ENCODE data around the gene PLAAT1.

PLAAT1 gene

GRCh38 chr3:193236599-193236998 lies 4.4 kb upstream of the PLAAT1 start:
- Histone ChIP-seq H3K27me3 (ENCODE audit: insufficient read depth, poor library complexity, severe bottlenecking) (peaks cover 4% of the 10 kb centered on the region), H3K36me3 (ENCODE audit: low read depth) (no peaks in the 10 kb centered on the region), H3K4me3 (ENCODE audit: severe bottlenecking) (no peak overlapping the region), H3K27ac (ENCODE audit: poor library complexity, severe bottlenecking) (no peak overlapping the region), H3K4me1 (ENCODE audit: insufficient read depth, poor library complexity, severe bottlenecking) (no peaks in the 10 kb centered on the region), H3K9me3 (ENCODE audit: severe bottlenecking) (no peaks in the 10 kb centered on the region)
- ATAC-seq (ENCODE audit: low read depth) (no peak), DNase-seq (ENCODE audit: low spot score) (no peak)
- TF ChIP-seq CTCF (IDR thresholded peaks at IDR 0.05; ENCODE audit: poor library complexity, severe bottlenecking): no peak

GRCh38 chr3:193237030-193237429 lies 4.0 kb upstream of the PLAAT1 start:
- Histone ChIP-seq H3K4me3 (ENCODE audit: severe bottlenecking) (no peak overlapping the region), H3K27ac (ENCODE audit: poor library complexity, severe bottlenecking) (no peak overlapping the region), H3K36me3 (ENCODE audit: low read depth) (no peaks in the 10 kb centered on the region), H3K27me3 (ENCODE audit: insufficient read depth, poor library complexity, severe bottlenecking) (peaks cover 5% of the 10 kb centered on the region), H3K9me3 (ENCODE audit: severe bottlenecking) (no peaks in the 10 kb centered on the region), H3K4me1 (ENCODE audit: insufficient read depth, poor library complexity, severe bottlenecking) (no peaks in the 10 kb centered on the region)
- DNase-seq (ENCODE audit: low spot score) (no peak), ATAC-seq (ENCODE audit: low read depth) (no peak)
- no peak for TF ChIP-seq CTCF (IDR thresholded peaks at IDR 0.05; ENCODE audit: poor library complexity, severe bottlenecking)

GRCh38 chr3:193240436-193240849 lies 579 bp upstream of the PLAAT1 start:
- peaks cover 5% of the 10 kb centered on the region for H3K27me3 ChIP-seq (ENCODE audit: insufficient read depth, poor library complexity, severe bottlenecking)
- DNase-seq (ENCODE audit: low spot score) (no peak), ATAC-seq (ENCODE audit: low read depth) (no peak)
- no peak for TF ChIP-seq CTCF (IDR thresholded peaks at IDR 0.05; ENCODE audit: poor library complexity, severe bottlenecking)
- no peaks in the 10 kb centered on the region for H3K36me3 ChIP-seq (ENCODE audit: low read depth)
- no peaks in the 10 kb centered on the region for H3K4me1 ChIP-seq (ENCODE audit: insufficient read depth, poor library complexity, severe bottlenecking)
- peak overlapping the region; percentile 33 for H3K4me3 ChIP-seq (ENCODE audit: severe bottlenecking)
- no peaks in the 10 kb centered on the region for H3K9me3 ChIP-seq (ENCODE audit: severe bottlenecking)
- H3K27ac ChIP-seq (ENCODE audit: poor library complexity, severe bottlenecking): no peak overlapping the region

- DNase-seq (ENCODE audit: low spot score) (no peak), ATAC-seq (ENCODE audit: low read depth) (no peak)
- H3K9me3 ChIP-seq (ENCODE audit: severe bottlenecking): no peaks in the 10 kb centered on the region
- peaks cover 5% of the 10 kb centered on the region for H3K27me3 ChIP-seq (ENCODE audit: insufficient read depth, poor library complexity, severe bottlenecking)
- no peak overlapping the region for H3K4me3 ChIP-seq (ENCODE audit: severe bottlenecking)
- H3K27ac ChIP-seq (ENCODE audit: poor library complexity, severe bottlenecking): no peak overlapping the region
- H3K4me1 ChIP-seq (ENCODE audit: insufficient read depth, poor library complexity, severe bottlenecking): no peaks in the 10 kb centered on the region
- H3K36me3 ChIP-seq (ENCODE audit: low read depth): no peaks in the 10 kb centered on the region
- no peak for TF ChIP-seq CTCF (IDR thresholded peaks at IDR 0.05; ENCODE audit: poor library complexity, severe bottlenecking)
These were observed 694 bp downstream of the PLAAT1 start for GRCh38 chr3:193241716-193242115.

GRCh38 chr3:193243571-193243970 lies 2.5 kb downstream of the PLAAT1 start:
- no peaks in the 10 kb centered on the region for H3K36me3 ChIP-seq (ENCODE audit: low read depth)
- no peak overlapping the region for H3K4me3 ChIP-seq (ENCODE audit: severe bottlenecking)
- TF ChIP-seq CTCF (IDR thresholded peaks at IDR 0.05; ENCODE audit: poor library complexity, severe bottlenecking): no peak
- ATAC-seq (ENCODE audit: low read depth) (no peak), DNase-seq (ENCODE audit: low spot score) (no peak)
- peaks cover 3% of the 10 kb centered on the region for H3K9me3 ChIP-seq (ENCODE audit: severe bottlenecking)
- H3K27ac ChIP-seq (ENCODE audit: poor library complexity, severe bottlenecking): no peak overlapping the region
- H3K4me1 ChIP-seq (ENCODE audit: insufficient read depth, poor library complexity, severe bottlenecking): no peaks in the 10 kb centered on the region
- H3K27me3 ChIP-seq (ENCODE audit: insufficient read depth, poor library complexity, severe bottlenecking): peaks cover 5% of the 10 kb centered on the region
